HL-60/S4 (cell line): ENCODE measurements around the gene CC2D1B.

Experiments used
- in situ Hi-C: fragments of 300-500 bp; cut with MboI; formaldehyde crosslinking; loops from 2 replicates; pipeline ENCODE4 v1.14.3; 2022; ENCODE audit warnings: low sequenced_read_pairs

CC2D1B gene

GRCh38 chr1:52306227-52307006, 59.6 kb downstream of the CC2D1B start:
- in situ Hi-C loops = no loop called here

GRCh38 chr1:52305417-52306226, 60.4 kb downstream of the CC2D1B start:
- in situ Hi-C loops = no loop called here
